Measurements from ENCODE around the gene NRIP1. TPM values are rescaled to one million over a fixed set of nuclear protein-coding genes. Genes with fewer than 3 reads are reported as not detected.
"Not testable (repeated sequence)": the region's sequence is repeated elsewhere in the genome, so short reads cannot be mapped to it uniquely, and the experiment has no call there.

NRIP1 gene
- total RNA-seq, 4 donors from 2014 or later, result 15.8 to 23.6 (median 18.0) TPM

- no peaks in the 10 kb centered on the region for H3K27me3 ChIP-seq
- no peak overlapping the region for H3K4me3 ChIP-seq
- H3K9me3 ChIP-seq, result no peaks in the 10 kb centered on the region
- H3K4me1 ChIP-seq, result no peaks in the 10 kb centered on the region
- TF ChIP-seq EP300 (IDR thresholded peaks at IDR 0.05), result no peak
- no peak for TF ChIP-seq CTCF (IDR thresholded peaks at IDR 0.05)
- no peak for TF ChIP-seq POLR2A (IDR thresholded peaks at IDR 0.05)
- TF ChIP-seq POLR2AphosphoS5 (IDR thresholded peaks at IDR 0.05), result no peak
- 63% methylated on average over 5 of the region's 5 CpGs for WGBS
- no peaks in the 10 kb centered on the region for H3K36me3 ChIP-seq
- H3K27ac ChIP-seq, result no peak overlapping the region
- DNase-seq (ENCODE audit: low spot score in 2 of 2), result no peak
These were observed 117.1 kb downstream of the NRIP1 start for GRCh38 chr21:14947613-14948160.

- no peak for TF ChIP-seq POLR2A (IDR thresholded peaks at IDR 0.05)
- TF ChIP-seq POLR2AphosphoS5 (IDR thresholded peaks at IDR 0.05), result no peak
- TF ChIP-seq EP300 (IDR thresholded peaks at IDR 0.05), result no peak
- TF ChIP-seq CTCF (IDR thresholded peaks at IDR 0.05), result no peak
- Histone ChIP-seq H3K4me1 (no peaks in the 10 kb centered on the region), H3K27ac (no peak overlapping the region), H3K36me3 (no peaks in the 10 kb centered on the region), H3K4me3 (no peak overlapping the region), H3K9me3 (no peaks in the 10 kb centered on the region), H3K27me3 (no peaks in the 10 kb centered on the region)
- DNase-seq (ENCODE audit: low spot score in 2 of 2), result no peak
- 79% methylated on average over 3 of the region's 3 CpGs for WGBS
These were observed 119.6 kb downstream of the NRIP1 start for GRCh38 chr21:14945176-14945575.

GRCh38 chr21:14943616-14944015, 121.2 kb downstream of the NRIP1 start:
- Histone ChIP-seq H3K4me1 (no peaks in the 10 kb centered on the region), H3K27me3 (no peaks in the 10 kb centered on the region), H3K36me3 (no peaks in the 10 kb centered on the region), H3K4me3 (no peak overlapping the region), H3K9me3 (no peaks in the 10 kb centered on the region), H3K27ac (no peak overlapping the region)
- no peak for DNase-seq (ENCODE audit: low spot score in 2 of 2)
- WGBS, result 82% methylated on average over 3 of the region's 3 CpGs
- no peak for TF ChIP-seq POLR2AphosphoS5 (IDR thresholded peaks at IDR 0.05)
- no peak for TF ChIP-seq CTCF (IDR thresholded peaks at IDR 0.05)
- no peak for TF ChIP-seq POLR2A (IDR thresholded peaks at IDR 0.05)
- TF ChIP-seq EP300 (IDR thresholded peaks at IDR 0.05), result no peak

GRCh38 chr21:14942801-14943490, 121.9 kb downstream of the NRIP1 start:
- H3K36me3 ChIP-seq, result no peaks in the 10 kb centered on the region
- DNase-seq (ENCODE audit: low spot score in 2 of 2), result no peak
- 70% methylated on average over 2 of the region's 2 CpGs for WGBS
- no peak overlapping the region for H3K27ac ChIP-seq
- no peaks in the 10 kb centered on the region for H3K9me3 ChIP-seq
- no peak for TF ChIP-seq CTCF (IDR thresholded peaks at IDR 0.05)
- TF ChIP-seq POLR2AphosphoS5 (IDR thresholded peaks at IDR 0.05), result no peak
- TF ChIP-seq EP300 (IDR thresholded peaks at IDR 0.05), result no peak
- no peak for TF ChIP-seq POLR2A (IDR thresholded peaks at IDR 0.05)
- H3K4me3 ChIP-seq, result no peak overlapping the region
- H3K4me1 ChIP-seq, result no peaks in the 10 kb centered on the region
- no peaks in the 10 kb centered on the region for H3K27me3 ChIP-seq

GRCh38 chr21:14927324-14927723, 137.5 kb downstream of the NRIP1 start:
- H3K36me3 ChIP-seq; H3K9me3 ChIP-seq; DNase-seq (ENCODE audit: low spot score in 2 of 2); H3K4me1 ChIP-seq; H3K4me3 ChIP-seq; H3K27ac ChIP-seq; H3K27me3 ChIP-seq: not testable (repeated sequence)
- WGBS, result 93% methylated on average over 10 of the region's 13 CpGs

Data from suprapubic skin (tissue), 4 donors.